Femur (tissue), 1 donor: ENCODE measurements around the gene CARD9.
"Not testable (repeated sequence)": the region's sequence is repeated elsewhere in the genome, so short reads cannot be mapped to it uniquely, and the experiment has no call there.

Experiments
- DNase-seq: peaks from one replicate; pipeline ENCODE4 v3.0.0-alpha.2; 2017

Gene CARD9

GRCh38 chr9:136373300-136374182 is at the start of gene CARD9:
TSS of gene CARD9 (minus strand) at chr9:136373669. CDS start at chr9:136372078, 1,591 bp downstream.
- DNase-seq, result no peak

GRCh38 chr9:136422876-136423275 is 49.4 kb upstream of the CARD9 start:
- DNase-seq, result no peak

- no peak for DNase-seq
Observed at GRCh38 chr9:136421791-136422190, 48.3 kb upstream of the CARD9 start.

- DNase-seq, result no peak
Observed at GRCh38 chr9:136419092-136419420, 45.6 kb upstream of the CARD9 start.

- DNase-seq, result no peak
Observed at GRCh38 chr9:136418182-136419091, 45.0 kb upstream of the CARD9 start.

- no peak for DNase-seq
Observed at GRCh38 chr9:136416914-136417313, 43.4 kb upstream of the CARD9 start.

- no peak for DNase-seq
Observed at GRCh38 chr9:136416427-136416826, 43.0 kb upstream of the CARD9 start.

GRCh38 chr9:136412962-136413361 is 39.5 kb upstream of the CARD9 start:
- no peak for DNase-seq

GRCh38 chr9:136411378-136411777 is 37.9 kb upstream of the CARD9 start:
- DNase-seq, result no peak

GRCh38 chr9:136410500-136411287 is 37.2 kb upstream of the CARD9 start, which contains the start of the genes ENTR1 and PMPCA:
TSS of gene ENTR1 (minus strand) at chr9:136410614. CDS start at chr9:136410397, 217 bp downstream.
TSS of gene PMPCA (plus strand) at chr9:136410658. CDS start at chr9:136410669, 11 bp downstream.
- peak; percentile 95 for DNase-seq

GRCh38 chr9:136409557-136410455 is 36.3 kb upstream of the CARD9 start:
- peak; percentile 45 for DNase-seq

- DNase-seq, result no peak
Observed at GRCh38 chr9:136407911-136408310, 34.4 kb upstream of the CARD9 start.

GRCh38 chr9:136407061-136407460 is 33.6 kb upstream of the CARD9 start:
- not testable (repeated sequence) for DNase-seq

GRCh38 chr9:136405904-136406303 is 32.4 kb upstream of the CARD9 start:
- DNase-seq, result not testable (repeated sequence)

- no peak for DNase-seq
Observed at GRCh38 chr9:136405481-136405880, 32.0 kb upstream of the CARD9 start.

- DNase-seq, result no peak
Observed at GRCh38 chr9:136404801-136405136, 31.3 kb upstream of the CARD9 start.

GRCh38 chr9:136403915-136404800 is 30.7 kb upstream of the CARD9 start:
- DNase-seq, result no peak

GRCh38 chr9:136403538-136403914 is 30.1 kb upstream of the CARD9 start:
- DNase-seq, result no peak

- no peak for DNase-seq
Observed at GRCh38 chr9:136402067-136402466, 28.6 kb upstream of the CARD9 start.

GRCh38 chr9:136401173-136401922 is 27.9 kb upstream of the CARD9 start:
- DNase-seq, result no peak
